NCI-H226 (cell line): Measurements from ENCODE around the gene AFM.

Experiments used
- DNase-seq: peaks from one replicate; pipeline ENCODE4 v3.0.0-alpha.2; 2015

AFM gene

GRCh38 chr4:73481358-73481757 lies at the start of gene AFM:
AFM (plus strand) TSS chr4:73481745; CDS start chr4:73481776, 31 bp downstream.
- DNase-seq = no peak

GRCh38 chr4:73431813-73432168 lies 49.8 kb upstream of the AFM start:
- DNase-seq = no peak

GRCh38 chr4:73432169-73433000 lies 49.2 kb upstream of the AFM start:
- no peak for DNase-seq

- no peak for DNase-seq
Measured at GRCh38 chr4:73433140-73433539, 48.4 kb upstream of the AFM start.

- no peak for DNase-seq
Measured at GRCh38 chr4:73434311-73434710, 47.2 kb upstream of the AFM start.

GRCh38 chr4:73435984-73436383 lies 45.6 kb upstream of the AFM start, which contains the start of gene AFP:
AFP (plus strand) TSS chr4:73436221; CDS start chr4:73436263, 42 bp downstream.
- DNase-seq = no peak

- no peak for DNase-seq
Measured at GRCh38 chr4:73436674-73437557, 44.6 kb upstream of the AFM start.

- DNase-seq = no peak
Measured at GRCh38 chr4:73437558-73437956, 44.0 kb upstream of the AFM start.

- no peak for DNase-seq
Measured at GRCh38 chr4:73438048-73438447, 43.5 kb upstream of the AFM start.

GRCh38 chr4:73438582-73439215 lies 42.8 kb upstream of the AFM start:
- peak; percentile 14 for DNase-seq

- DNase-seq = no peak
Measured at GRCh38 chr4:73439445-73439844, 42.1 kb upstream of the AFM start.

GRCh38 chr4:73439991-73440390 lies 41.6 kb upstream of the AFM start:
- no peak for DNase-seq

GRCh38 chr4:73440653-73441052 lies 40.9 kb upstream of the AFM start:
- DNase-seq = no peak

GRCh38 chr4:73442275-73442674 lies 39.3 kb upstream of the AFM start:
- no peak for DNase-seq

- DNase-seq = no peak
Measured at GRCh38 chr4:73443224-73443623, 38.3 kb upstream of the AFM start.

- no peak for DNase-seq
Measured at GRCh38 chr4:73445383-73446335, 35.9 kb upstream of the AFM start.

GRCh38 chr4:73446336-73446938 lies 35.1 kb upstream of the AFM start:
- DNase-seq = peak; percentile 32

- DNase-seq = no peak
Measured at GRCh38 chr4:73447671-73448070, 33.9 kb upstream of the AFM start.

GRCh38 chr4:73448448-73449203 lies 32.9 kb upstream of the AFM start:
- no peak for DNase-seq

- DNase-seq = peak; percentile 92
Measured at GRCh38 chr4:73450398-73451004, 31.0 kb upstream of the AFM start.

GRCh38 chr4:73451404-73451803 lies 30.1 kb upstream of the AFM start:
- peak; percentile 14 for DNase-seq
